NCI-H446 treated with DMSO at 0.1 percent for 48 hours (cell line): Measurements from ENCODE around the gene HOXD4.

Experiments
- DNase-seq: peaks from one replicate; lab custom pipeline; 2025; lab: John Stamatoyannopoulos, UW

The HOXD4 gene

DNA sequence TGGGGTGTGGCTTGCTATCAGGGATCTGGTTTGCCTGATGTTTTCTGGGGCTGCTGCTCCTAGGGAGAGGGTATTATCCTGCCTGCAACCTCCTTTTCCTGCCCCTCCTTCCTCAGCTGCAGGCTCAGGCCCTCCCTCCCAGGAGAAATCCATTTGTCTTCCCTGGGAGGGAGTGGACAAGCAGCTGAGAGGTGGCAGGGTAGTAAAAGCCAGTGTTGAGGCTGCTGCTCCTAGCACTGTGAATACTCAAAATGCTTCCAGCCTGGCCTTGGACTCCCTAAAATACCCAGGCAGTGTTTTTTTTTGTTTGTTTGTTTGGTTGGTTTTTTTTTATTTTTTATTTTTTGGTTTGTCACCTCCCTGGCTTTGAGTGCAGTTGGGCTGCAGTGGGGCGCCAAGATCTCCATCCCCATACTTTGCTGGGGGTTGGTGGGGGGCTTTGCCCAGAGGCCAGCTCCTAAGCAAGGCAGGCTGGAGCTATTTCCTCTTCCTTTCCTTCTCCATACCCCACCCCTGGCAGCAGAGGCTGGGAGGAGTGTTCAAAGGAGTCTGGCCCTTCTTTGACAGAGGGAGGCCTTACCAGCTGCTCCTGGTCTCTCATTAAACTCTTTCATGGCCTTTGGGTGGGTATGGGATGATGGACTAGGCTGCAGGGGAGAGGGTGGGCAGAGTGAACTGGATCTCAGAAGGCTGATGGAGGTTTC lies 19.4 kb downstream of the HOXD4 start:
- no peak for DNase-seq

DNA sequence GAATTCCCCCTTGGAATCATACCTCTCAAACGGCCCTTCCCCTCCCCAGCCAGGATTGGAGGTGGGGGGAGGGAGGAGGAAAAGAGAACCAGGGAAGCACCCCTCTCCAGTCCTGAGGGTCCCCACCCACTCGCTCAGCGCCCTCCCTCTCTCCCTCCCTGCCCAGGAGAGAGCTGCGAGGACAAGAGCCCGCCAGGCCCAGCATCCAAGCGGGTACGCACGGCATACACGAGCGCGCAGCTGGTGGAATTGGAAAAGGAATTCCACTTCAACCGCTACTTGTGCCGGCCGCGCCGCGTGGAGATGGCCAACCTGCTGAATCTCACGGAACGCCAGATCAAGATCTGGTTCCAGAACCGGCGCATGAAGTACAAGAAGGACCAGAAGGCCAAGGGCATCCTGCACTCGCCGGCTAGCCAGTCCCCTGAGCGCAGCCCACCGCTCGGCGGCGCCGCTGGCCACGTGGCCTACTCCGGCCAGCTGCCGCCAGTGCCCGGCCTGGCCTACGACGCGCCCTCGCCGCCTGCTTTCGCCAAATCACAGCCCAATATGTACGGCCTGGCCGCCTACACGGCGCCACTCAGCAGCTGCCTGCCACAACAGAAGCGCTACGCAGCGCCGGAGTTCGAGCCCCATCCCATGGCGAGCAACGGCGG lies 20.1 kb downstream of the HOXD4 start:
- DNase-seq: no peak

DNA sequence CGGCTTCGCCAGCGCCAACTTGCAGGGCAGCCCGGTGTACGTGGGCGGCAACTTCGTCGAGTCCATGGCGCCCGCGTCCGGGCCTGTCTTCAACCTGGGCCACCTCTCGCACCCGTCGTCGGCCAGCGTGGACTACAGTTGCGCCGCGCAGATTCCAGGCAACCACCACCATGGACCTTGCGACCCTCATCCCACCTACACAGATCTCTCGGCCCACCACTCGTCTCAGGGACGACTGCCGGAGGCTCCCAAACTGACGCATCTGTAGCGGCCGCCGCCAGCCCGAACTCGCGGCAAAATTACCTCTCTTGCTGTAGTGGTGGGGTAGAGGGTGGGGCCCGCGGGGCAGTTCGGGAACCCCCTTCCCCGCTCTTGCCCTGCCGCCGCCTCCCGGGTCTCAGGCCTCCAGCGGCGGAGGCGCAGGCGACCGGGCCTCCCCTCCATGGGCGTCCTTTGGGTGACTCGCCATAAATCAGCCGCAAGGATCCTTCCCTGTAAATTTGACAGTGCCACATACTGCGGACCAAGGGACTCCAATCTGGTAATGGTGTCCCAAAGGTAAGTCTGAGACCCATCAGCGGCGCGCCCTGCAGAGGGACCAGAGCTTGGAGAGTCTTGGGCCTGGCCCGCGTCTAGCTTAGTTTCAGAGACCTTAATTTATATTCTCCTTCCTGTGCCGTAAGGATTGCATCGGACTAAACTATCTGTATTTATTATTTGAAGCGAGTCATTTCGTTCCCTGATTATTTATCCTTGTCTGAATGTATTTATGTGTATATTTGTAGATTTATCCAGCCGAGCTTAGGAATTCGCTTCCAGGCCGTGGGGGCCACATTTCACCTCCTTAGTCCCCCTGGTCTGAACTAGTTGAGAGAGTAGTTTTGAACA lies 20.9 kb downstream of the HOXD4 start:
- DNase-seq: no peak

DNA sequence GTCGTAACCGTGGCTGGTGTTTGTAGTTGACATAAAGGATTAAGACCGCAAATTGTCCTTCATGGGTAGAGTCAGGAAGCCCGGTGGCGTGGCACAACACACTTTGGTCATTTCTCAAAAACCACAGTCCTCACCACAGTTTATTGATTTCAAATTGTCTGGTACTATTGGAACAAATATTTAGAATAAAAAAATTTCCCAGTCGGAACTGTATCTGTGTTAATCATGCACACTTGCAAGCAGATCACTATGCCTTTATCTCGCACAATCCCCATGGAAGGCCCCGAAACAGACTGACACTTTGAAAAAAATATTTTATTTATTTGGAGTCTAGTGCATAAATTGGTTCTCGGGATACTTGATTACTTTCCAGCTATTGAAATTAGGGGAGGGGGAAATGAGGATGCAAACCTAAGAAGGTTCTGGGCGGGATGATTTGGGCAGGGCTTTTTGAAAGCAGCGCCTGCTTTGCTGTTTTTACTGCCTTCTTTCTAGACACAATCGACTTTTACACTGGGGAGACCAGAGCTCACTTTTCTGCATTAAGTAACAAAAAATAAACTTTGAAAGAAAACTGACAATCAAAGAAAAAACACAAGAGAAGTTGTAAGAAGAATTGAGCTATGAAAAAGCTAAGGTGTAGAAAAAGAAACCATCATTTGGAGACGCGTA lies 21.7 kb downstream of the HOXD4 start:
- DNase-seq: no peak

DNA sequence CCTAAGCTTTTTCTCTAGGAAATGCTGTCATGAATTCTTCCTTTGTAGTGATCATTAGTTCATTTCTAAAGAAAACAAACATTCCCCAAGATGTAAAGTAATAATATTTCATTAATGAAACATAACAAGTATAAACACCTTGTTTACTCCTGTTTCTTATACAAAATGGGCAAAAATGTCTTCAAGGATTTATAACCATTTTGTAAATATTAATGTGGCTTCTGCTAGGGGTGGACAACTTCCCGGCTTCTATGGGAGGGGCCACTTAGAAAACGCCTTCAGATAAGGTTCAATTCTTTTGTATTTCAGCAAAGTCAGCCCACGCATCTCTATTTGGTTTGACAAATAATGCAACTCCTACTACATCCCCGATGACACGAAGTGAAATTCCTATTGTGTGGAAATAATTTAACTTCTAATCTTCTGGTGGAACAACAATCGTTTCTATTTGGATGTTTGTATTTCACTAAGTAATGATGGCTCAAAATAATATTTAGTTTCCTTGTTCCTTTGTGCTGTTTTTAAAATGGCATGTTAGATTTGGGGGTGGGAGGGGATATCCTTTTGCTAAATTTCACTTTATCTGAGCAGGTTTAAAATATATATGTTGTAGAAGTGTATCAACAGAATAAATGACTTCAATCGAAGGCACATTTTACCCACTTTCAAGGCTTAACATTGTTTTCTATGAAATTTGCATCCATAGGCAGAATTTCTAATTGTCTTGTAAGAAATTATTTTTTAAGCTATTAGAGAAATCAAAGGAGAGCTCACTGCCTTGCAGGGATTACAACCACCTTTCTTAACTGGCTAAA lies 22.4 kb downstream of the HOXD4 start:
- DNase-seq: no peak

DNA sequence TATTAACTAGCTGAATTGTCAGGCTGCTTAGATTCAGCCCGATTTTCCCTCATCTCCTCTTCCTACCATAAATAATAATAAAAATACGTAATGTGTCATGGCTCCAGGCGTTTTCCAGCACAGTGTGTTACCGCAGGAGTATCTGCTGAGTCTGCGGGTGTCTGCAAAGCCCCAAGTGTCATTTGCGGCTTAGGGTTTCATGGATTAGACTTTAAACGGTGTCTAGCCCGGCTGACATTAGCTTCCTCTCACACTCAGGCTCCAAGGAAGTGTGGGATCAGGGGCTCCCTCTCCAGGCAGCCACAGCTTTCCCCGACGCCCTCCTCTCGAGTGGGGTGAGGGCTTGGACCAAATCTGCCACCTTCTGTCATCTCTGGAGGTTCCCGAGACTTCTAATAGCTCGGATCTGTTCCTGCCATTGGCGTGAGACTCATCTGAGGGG lies 23.1 kb downstream of the HOXD4 start:
- no peak for DNase-seq

DNA sequence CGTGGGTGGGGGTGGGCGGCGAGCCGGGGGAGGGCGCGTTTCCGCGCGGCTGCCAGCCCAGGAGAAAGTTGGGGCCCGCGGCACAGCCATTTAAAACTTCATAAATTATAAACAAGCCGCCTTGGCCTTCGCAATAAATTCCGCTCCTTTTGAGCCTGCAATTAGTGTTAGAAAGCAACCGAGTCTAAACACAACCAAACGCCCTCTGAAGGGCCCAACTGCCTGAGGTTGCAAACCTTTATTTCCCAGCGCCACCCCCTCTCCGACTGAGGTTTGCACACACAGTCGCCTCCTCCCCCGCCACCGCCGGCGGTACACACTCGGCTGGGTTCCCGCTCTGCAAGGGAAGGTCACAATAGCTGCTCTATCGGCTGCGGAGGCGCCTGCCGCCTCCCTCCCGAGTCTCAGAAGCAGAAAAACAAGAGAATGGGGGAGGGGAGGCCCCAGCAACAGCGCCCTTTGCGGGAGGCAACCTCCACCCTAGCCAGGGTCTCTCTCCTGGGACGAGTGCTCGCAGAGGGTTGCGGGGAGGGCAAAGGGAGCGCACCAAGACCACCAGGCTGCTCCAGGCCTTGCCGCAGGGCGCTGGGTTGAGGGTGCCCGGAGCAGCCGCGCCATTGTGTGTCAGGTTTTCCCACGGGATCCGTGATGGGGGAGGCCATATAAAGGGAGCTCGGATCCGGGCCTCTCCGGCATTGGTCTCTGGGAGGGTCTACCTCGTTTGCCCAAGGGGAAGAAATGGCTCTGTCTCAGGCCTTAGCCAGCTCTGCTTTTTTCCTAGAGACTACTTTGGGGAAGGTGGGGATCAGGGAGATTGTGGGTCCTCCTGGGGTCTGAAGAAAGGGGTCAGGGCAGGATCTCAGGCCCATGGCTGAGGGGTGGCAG lies 23.7 kb downstream of the HOXD4 start:
- no peak for DNase-seq

DNA sequence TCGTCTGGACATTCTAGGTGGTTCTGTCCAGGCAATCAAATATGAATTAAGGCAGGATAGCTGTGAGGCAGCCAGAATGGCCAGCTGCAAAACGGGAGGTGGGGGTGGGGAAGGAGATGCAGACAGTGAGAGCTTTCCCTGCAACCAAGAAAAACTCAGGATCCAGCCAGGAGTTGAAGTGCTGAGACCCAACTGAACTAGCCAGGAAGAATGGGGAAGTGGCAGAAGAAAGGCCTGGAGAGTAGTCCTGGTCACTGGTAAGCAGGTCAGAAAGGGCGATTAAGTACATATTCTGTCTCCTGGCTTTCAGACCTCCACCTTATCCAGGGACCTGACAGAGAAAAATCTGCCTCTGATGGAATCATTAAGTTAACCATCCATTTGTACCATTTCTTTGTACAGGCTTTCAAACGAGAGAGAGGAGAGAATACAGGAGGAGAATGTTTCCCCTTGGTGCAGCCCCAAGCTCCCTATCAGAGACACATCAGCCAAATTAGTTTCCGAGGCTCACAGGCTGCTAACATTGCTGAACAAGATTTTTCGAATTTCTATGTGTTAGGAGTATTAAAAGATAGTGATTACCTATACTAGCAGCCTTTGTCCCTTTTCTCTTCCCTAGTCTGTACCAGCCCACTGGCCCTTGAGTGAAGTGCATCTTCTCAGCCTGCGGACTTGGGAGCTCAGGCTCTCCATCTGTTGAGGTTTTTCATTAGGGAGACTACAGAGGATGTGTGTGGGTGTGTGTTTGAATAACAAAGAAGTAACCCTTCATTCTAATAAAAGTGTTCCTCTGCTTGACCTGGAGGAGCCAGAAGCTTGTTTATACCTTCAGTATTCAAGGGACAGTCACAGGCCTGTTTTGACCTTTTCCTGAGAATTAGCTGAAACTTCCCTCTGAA lies 24.6 kb downstream of the HOXD4 start:
- no peak for DNase-seq

DNA sequence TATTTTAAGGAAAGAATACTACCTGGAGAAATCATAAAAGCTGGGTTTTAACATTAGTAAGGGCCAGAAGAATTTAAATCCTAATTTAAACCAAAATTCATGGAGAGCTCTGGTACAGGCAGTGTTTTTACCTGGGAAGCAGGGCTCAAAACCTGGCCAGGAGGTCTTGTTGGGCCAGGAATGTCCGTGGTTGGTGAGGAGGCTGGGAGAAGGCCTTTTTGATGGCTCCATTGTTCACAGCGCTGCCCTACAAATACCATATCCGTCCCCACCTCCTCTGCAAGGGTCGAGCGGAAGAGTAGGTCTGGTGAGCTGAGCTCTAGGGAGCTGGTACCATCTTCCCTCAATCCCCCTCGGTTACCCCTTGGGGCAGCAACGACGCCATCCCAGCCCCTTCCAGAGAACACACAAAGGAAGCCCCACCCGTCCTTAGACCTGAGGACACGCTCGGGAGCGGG lies 26.3 kb downstream of the HOXD4 start:
- DNase-seq: no peak

DNA sequence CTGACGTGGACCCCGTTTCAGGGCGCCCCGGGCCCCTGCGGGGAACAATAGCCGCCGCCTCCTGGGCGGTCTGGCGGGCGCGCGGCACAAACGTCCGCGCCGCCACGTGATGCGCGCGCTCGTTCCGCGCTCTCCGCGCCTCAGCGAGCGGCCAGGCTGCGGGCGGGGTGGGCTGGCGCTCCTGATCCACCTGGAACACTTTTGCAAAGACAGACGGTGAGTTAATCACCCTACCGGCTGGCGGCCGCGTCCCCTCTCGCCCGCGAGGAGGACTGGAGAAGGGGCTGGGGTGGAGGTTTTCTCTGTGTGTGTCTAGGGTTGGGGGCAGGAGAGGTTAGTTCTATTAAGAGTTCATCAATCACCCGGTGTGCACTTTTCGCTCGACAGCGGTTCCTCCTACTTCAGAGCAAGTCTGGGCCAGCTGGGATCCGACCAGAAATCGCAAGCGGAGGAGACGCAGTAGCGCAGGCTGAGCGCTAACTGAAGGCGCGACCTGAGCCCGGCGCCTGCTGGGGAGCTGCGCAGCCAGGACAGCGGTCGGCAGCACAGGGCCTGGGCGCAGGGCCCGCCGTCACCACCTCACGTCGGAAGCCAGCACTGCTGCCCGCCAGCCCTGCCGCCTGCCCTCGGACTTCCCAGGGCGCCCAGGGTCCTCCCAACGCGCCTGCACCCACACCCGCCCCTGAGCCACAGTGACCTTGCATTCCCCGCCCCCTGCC lies 26.8 kb downstream of the HOXD4 start:
- no peak for DNase-seq

DNA sequence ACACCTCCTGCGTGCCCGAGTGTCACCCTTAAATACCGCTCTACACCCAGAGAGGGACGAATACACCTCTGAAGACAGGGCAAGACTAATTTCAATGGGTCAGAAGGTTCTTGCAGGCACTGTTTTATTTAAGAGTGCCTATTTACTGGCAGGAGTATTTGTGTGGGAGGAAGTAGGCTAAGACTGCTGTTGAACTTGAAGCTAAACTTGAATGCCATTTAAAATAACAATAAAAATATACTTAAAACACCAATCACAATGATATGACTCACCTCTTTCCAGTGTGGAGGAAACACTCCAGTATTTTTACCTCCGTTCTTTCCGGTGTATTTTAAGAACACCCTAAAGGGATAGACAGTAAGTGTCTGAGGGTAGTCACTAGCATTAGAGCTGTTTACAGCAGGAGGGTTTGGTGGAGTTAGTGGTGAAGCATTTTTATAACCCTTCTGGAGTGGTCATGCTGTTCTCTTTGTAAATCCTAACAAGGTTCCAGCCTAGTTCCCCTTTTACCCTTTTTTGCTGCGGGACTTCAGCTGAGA lies 27.5 kb downstream of the HOXD4 start:
- no peak for DNase-seq

DNA sequence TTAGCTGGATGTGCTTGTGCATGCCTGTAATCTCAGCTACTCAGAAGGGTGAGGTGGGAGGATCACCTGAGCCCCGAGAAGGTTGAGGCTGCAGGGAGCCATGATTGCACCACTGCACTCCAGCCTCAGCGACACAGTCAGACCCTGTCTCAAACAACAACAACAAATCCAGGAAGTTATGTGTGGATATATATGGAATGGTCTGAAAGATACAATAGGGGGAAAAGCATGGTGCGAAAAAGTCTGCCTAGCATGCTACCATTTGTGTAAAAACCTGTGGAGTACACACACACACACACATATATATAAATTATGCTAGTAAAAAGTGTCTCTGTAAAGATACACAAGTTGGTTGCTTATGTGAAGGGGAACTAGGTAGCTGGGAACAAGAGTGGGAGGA lies 30.2 kb downstream of the HOXD4 start:
- no peak for DNase-seq

DNA sequence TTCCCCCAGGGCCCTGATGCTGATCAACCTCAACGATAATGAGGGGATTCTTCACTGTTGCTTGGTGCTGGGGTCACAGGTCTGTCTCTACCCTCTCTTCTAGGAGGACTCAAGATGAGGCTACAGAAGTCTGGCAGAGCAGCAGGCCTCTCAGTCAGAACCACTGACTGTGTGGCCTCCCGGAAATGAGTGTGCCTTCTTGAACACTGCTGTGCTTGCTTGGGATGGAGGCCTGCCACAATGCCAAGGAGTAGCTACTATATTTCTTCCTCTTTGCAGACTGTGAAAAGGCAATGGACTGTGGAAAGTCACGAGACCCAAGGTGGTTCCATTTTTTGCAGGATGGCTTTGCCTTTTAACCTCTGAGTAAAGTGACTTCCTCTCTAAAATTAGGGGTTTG lies 31.3 kb downstream of the HOXD4 start:
- no peak for DNase-seq

DNA sequence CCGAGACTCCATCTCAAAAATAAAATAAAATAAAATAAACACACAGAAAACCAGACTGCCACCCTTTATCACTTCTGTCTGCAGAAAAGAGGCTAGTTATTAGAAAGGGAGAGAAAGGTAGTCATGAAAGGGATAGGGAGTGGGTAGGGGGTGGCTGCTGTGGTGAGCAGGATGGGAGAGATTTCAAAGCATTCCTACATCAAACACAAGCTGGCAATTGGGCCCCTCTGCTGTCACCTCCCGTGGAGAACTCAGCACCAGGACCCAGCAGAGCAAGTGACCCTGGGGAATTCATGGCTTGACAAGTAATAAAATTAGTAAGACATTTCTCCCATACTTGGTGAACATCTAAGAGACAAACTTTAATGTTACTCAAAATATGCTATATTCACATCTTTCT lies 33.4 kb downstream of the HOXD4 start:
- no peak for DNase-seq

DNA sequence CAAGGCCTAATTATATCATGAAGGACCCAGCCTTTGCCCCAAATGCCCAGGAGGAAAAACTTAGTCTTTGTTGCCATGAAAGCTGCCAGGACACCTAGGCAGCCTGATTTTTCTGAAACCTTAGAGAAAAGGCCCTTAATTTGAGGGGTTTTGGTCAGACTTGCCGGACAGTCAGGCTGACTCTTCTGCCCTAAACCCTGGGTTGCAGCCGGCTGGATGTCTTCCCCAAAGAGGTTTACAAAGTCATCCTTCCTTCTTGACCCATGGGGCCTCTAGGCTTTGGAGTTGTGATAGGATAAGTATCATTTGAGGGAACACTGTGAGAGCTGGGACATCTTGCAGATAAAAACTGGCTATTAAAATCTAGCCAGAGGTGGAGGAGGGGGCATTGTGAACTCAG lies 34.7 kb downstream of the HOXD4 start:
- no peak for DNase-seq

DNA sequence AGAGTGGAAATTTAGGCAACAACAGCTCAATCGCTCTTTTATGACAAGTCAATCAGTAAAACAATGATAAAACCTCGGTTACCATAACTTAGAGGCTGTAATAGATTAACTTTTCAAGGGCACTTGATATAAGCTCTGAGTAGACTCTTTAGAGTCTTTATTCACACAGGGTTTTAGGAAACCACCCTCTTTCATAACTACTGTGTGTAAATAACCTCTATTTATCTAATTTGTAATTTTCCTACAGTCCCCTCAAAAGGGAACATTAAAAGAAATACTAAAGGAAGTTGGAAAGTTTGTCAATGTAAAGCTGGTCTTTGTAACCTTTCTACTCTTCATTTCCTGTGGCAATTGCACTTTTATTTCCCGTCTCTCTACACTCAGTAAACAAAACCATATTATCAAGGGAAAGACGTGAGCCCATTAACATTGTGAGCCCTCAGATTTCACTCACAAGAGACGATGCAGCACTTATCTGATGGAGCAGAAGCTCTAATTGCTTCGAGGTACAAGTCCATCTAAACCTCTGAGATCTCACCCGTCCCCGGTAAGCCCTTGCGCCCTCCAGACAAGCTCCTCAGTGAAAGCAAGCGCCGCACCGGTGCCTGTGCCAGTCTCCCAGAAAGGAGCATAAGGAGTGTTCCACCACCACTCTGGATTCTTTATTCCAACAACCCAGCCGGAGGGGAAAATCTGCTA lies 36.0 kb downstream of the HOXD4 start:
- no peak for DNase-seq

DNA sequence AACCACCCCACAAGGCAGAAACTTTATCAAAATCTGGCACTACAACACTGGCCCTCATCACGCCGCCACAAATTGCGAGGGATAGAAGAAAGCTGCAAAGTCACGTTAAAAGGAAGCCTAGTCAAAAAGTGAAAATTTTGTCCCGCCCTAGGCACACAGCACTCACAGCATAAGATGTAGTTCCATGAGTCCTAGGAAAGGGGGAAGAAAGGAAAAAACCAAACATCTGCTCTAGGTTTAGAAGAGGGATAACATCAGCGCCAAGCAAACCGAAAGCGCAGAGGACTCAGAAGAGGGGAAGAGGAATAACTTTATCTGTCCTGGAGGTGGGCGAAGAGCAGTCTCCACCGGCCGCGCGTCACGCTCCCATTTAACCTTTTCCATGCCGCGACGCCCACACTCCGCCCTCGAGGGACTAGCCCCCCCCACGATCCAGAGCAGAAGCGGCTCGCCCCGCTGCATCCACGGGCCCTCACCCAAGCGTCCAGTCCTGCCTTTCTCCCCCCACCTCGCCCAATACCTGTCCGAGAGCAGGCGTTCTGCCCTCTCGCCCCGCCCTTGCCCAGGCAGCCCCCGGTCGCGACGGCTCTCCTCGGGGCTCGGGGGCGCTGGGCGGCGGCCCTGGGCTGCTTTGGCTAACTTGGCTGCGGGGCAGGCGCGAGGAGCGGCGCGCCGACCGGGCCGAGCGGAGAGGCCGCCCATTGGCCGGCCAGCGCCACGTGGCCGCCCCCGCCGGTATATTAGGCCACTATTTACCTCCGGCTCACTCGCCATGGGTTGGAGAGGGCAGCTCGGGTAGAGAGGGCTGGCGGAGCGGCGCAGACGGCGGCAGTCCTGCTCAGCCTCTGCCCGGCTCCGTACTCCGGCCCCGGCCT lies 36.8 kb downstream of the HOXD4 start, which contains the start of gene HOXD1:
Gene HOXD1 (plus strand): TSS at position 770 of the 875 bp plus-strand sequence. CDS start 134 bp downstream, outside the sequence.
- no peak for DNase-seq
